Activated naive CD8-positive, alpha-beta T cell treated with anti-CD3 and anti-CD28 coated beads for 36 hours (primary cell): ENCODE measurements around the gene ARL14. TPM values are rescaled to one million over a fixed set of nuclear protein-coding genes. Genes with fewer than 3 reads are reported as not detected.

Source experiments
- DNase-seq: peaks from one replicate; pipeline ENCODE4 v3.0.0; 2021
- H3K27ac Mint-ChIP-seq: one replicate; pipeline ENCODE4 v1.8.0; 2022; ENCODE audit warnings: mild to moderate bottlenecking, moderate library complexity, mixed read lengths
- H3K27me3 Mint-ChIP-seq: one replicate; pipeline ENCODE4 v1.8.0; 2022; ENCODE audit warnings: mild to moderate bottlenecking, mixed read lengths
- H3K36me3 Mint-ChIP-seq: one replicate; pipeline ENCODE4 v1.8.0; 2021; ENCODE audit warnings: mild to moderate bottlenecking, mixed read lengths
- H3K4me1 Mint-ChIP-seq: one replicate; pipeline ENCODE4 v1.8.0; 2021; ENCODE audit warnings: mixed read lengths
- H3K4me3 Mint-ChIP-seq: one replicate; pipeline ENCODE4 v1.8.0; 2022; ENCODE audit warnings: mild to moderate bottlenecking, moderate library complexity, mixed read lengths
- H3K9me3 Mint-ChIP-seq: one replicate; pipeline ENCODE4 v1.8.0; 2022; ENCODE audit warnings: mixed read lengths
- total RNA-seq, 2 experiments: library from RNA; stranded (reverse); gene quantifications; one replicate each; pipeline ENCODE4 v1.2.3, GENCODE V29; 2021

ARL14 gene
- not detected for total RNA-seq

DNA sequence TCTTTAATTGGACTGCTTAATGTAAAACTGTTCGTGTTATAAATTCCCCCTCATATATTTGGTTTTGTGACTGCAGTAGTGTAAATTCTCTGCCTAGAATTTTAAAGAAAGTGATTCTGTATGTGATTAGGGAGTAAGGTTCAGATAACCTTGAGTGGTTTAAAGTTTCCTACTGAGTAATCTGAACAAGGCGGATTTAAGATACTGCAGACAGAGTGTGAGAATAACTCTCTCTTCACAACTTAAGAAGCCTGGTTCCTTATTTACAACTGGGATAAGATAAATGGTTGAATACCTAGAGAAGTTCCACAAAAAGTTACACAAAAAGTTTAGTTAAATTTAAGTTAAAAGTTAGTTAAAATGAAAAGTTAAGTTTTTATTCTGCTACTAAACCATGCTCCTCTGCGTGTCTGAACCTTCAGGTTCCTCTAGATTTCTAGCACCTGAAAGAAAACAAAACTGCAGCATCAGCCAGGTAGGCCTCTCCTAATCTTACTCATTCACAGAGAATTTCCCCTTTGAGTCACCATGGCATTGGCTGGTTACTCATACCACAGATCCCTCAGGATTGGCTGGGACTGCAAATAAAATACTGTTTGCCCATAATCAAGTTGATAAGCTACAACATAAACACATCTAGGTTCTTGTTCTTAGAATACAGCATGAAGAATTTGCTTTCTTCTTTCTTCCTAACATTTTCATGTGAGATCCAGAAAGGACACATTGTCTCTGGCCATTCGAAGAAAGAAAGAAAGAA, at the start of gene ARL14:
Gene ARL14 (plus strand): TSS at position 614 of the 757 bp plus-strand sequence. CDS start 187 bp downstream, outside the sequence.
- no peaks in the 10 kb centered on the region for H3K36me3 Mint-ChIP-seq
- no peaks in the 10 kb centered on the region for H3K9me3 Mint-ChIP-seq
- H3K27me3 Mint-ChIP-seq, result peaks cover 9% of the 10 kb centered on the region
- no peak for DNase-seq
- no peaks in the 10 kb centered on the region for H3K4me1 Mint-ChIP-seq
- no peak within 1 kb of the TSS for H3K4me3 Mint-ChIP-seq
- no peak within 1 kb of the TSS for H3K27ac Mint-ChIP-seq

DNA sequence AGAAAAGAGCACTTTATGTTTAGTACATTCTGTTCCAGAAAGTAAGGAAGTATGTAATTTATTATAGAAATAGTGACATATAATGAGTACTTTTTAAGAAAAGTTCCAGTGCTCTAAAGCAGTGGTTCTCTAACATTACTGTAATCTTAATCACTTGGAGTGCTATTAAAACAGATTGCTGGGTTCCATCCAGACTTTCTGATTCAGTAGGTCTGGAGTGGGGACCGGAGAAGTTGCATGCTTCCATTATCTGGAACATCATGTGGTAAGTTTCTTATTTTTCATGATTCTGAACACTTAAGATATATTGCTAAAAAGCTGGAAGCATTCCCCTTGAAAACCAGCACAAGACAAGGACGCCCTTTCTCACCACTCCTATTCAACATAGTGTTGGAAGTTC, 47.5 kb upstream of the ARL14 start:
- H3K27me3 Mint-ChIP-seq, result no peaks in the 10 kb centered on the region
- no peak overlapping the region for H3K27ac Mint-ChIP-seq
- H3K4me1 Mint-ChIP-seq, result no peaks in the 10 kb centered on the region
- DNase-seq, result no peak
- no peak overlapping the region for H3K4me3 Mint-ChIP-seq
- no peaks in the 10 kb centered on the region for H3K36me3 Mint-ChIP-seq
- no peaks in the 10 kb centered on the region for H3K9me3 Mint-ChIP-seq

DNA sequence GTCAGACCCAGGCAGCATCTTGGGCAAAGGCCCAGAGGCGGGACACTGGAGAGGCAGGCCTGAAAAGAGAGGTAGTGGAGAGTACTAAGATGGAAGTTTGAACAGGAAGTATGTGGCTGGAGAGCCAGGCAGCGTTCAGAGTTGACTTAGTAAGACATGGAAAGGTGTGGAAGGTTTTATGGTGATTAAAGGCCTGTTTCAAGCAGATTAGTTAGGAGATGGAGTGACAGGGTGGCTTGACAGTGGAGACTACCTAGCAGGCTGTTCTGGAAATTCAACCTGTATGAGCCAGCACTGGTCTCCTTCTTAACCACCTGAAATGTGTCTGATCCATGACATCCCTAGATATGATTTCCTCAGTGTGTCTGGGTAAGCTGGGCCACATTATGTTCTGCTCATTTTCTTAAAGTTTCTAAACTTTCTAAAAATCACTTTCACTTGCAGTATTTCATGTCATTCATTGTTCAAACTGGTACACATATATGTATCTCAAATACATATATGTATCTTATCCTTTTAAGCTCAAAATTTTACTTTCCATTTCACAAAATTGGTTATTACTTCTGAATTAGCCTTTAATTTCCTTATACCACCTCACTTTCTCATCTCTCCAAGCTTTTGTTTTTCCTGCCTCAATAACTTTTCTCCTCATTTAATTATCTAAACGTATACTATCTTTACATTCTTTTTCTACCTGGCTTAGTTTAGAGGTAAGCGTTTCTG, 43.4 kb upstream of the ARL14 start:
- no peaks in the 10 kb centered on the region for H3K9me3 Mint-ChIP-seq
- no peaks in the 10 kb centered on the region for H3K27me3 Mint-ChIP-seq
- H3K27ac Mint-ChIP-seq, result no peak overlapping the region
- H3K36me3 Mint-ChIP-seq, result no peaks in the 10 kb centered on the region
- H3K4me1 Mint-ChIP-seq, result no peaks in the 10 kb centered on the region
- no peak overlapping the region for H3K4me3 Mint-ChIP-seq
- no peak for DNase-seq

DNA sequence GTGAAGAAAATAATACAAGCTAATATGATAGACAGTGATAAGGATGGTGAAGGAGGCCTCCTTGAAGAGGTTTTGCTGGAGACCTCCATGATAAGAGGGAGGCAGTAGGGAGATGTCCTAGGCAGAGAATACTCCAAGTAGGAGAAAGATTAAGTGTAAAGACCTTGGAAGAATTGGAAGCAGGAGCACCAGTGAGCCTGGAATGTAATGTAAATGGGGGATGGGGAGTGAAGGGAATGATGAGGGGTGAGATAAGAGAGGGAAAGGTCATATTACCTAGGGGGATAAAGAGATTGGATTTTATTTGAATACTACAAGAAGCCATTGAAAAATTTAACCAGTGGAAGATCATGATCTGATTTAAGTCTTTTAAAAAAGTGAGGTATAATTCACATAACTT, 41.7 kb upstream of the ARL14 start:
- Mint-ChIP-seq H3K36me3 (no peaks in the 10 kb centered on the region), H3K27me3 (no peaks in the 10 kb centered on the region), H3K9me3 (no peaks in the 10 kb centered on the region), H3K4me3 (no peak overlapping the region), H3K27ac (no peak overlapping the region), H3K4me1 (no peaks in the 10 kb centered on the region)
- no peak for DNase-seq

DNA sequence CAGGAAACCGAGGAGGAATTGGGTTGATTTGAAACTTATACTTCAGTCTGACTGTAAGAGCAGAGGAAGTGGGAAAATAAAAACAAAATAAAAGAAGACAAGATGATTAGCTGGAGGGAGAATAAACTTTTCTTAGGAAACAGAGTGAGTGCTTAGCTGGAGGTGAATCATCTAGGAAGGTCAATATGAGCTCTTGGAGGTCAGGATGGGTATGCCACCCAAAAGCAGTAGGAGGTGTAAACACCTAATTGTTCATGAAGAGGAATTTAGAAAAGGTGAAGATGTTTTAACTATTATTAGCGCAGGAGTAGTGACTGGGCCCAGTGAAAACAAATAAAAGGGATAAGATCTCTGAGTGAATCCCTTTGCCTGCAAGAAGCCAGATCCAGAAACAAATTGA, 39.9 kb upstream of the ARL14 start:
- Mint-ChIP-seq H3K4me3 (no peak overlapping the region), H3K9me3 (no peaks in the 10 kb centered on the region), H3K27ac (no peak overlapping the region), H3K4me1 (no peaks in the 10 kb centered on the region), H3K36me3 (no peaks in the 10 kb centered on the region), H3K27me3 (no peaks in the 10 kb centered on the region)
- no peak for DNase-seq

DNA sequence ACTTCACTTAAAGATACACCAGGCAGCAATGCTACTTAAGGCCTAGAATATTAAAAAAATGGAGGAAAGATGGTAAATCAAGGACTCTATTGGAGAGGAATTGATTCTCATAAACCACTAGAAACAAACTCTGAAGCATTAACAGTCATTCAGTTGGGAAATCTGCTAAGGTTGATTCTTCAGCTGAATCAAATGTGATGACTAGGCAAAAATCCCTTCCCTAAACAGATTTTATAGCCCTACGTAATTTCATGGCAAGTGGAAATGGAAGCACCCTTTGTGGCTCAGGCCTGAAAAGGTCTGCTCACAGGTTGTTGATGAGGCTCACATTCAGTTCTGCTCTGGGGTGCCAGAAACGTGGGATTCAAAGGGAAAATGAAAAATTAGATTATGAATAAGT, 38.8 kb upstream of the ARL14 start:
- Mint-ChIP-seq H3K4me3 (no peak overlapping the region), H3K27ac (no peak overlapping the region), H3K9me3 (no peaks in the 10 kb centered on the region), H3K27me3 (no peaks in the 10 kb centered on the region), H3K36me3 (no peaks in the 10 kb centered on the region), H3K4me1 (no peaks in the 10 kb centered on the region)
- DNase-seq, result no peak

DNA sequence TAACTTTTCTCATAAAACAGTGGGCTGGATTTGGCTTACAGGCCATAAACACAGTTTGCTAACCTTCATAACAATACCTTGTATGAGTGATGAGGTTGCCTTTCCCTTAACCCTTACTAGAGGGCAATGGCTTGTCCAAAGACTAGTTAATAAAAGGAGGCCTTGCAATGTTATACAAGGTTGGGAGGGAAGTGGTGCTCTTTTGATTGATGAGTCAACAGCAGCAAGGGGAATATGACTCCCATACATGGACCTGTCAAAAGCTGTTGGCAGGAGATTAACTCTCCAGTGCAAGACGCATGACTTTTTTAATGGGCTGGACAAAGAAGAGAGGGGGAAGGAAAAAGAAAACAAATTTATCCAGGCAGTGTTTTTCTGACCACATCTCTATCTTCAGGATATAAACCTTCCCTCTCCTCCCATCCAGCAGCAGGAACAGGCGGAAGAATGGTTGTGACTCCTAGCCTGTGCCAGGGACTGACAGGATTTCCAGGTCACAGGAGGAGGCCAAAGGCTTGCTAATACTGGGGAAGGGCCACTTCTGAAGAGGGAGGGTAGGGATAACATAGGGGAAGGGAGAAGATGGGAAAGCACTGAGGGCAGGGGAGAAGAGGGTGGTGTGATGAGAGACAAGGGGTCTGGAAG, 35.2 kb upstream of the ARL14 start:
- Mint-ChIP-seq H3K27ac (no peak overlapping the region), H3K4me3 (no peak overlapping the region)

DNA sequence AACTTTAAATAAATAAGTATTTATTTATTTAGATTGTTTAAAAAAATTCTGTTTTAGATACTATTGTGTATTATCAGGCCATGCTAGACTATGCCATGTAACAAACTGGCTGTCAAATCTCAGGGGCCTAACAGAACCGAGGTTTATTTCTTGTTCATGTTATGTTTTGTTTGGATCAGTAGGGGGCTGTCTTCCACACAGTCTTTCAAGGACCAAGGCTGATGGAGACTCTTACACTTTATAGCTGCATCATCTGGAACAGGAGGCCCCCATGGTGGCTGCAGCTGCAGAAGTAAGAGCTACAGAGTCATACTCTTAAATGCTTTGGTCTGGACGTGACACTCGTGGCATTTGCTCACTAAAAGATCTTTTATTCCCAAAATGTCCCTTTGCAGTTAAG, 33.0 kb upstream of the ARL14 start:
- Mint-ChIP-seq H3K4me1 (no peaks in the 10 kb centered on the region), H3K9me3 (no peaks in the 10 kb centered on the region), H3K27me3 (no peaks in the 10 kb centered on the region), H3K36me3 (no peaks in the 10 kb centered on the region), H3K4me3 (no peak overlapping the region), H3K27ac (no peak overlapping the region)
- DNase-seq, result no peak

More for the DNA sequence above, 35.2 kb upstream of the ARL14 start:
- DNase-seq, result no peak
- Mint-ChIP-seq H3K36me3 (no peaks in the 10 kb centered on the region), H3K9me3 (no peaks in the 10 kb centered on the region), H3K27me3 (no peaks in the 10 kb centered on the region), H3K4me1 (no peaks in the 10 kb centered on the region)

DNA sequence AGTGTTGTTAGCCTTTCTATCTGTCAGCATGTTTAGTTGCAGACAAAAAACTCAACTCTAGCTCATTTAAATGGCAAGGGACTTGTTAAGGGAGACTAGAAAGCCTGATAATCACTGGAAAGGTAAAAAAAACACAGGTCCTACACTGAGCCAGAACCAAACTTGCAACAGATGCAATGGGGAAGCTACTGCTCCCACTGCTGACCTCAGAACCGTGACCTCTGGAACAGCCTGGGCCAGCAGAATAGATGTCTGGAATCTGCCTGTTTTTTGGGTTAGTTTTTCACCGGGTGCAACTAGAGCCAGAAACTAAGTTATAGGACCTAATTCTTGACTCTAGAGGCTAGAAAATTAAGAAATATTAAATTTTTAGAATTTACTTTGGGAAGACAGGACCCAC, 32.5 kb upstream of the ARL14 start:
- Mint-ChIP-seq H3K36me3 (no peaks in the 10 kb centered on the region), H3K9me3 (no peaks in the 10 kb centered on the region), H3K4me3 (no peak overlapping the region)

DNA sequence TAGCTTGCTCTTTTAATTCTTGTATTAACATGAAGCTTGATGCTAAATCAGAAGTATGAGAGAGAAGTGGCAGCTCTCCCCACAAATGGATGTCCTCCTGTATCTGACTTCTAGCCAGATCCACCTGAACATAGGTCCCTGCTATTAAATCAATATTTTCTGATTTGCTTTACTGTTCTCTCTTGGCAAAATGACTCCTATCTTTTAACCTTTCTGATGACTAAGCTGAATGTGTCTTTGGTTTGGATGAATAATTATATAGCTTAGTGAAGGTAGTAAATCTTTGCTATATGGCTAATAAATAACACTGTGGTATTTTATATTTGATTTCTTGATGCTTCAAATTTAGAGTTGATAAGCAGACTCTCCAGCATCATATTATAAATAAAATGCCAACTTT, 28.3 kb upstream of the ARL14 start:
- Mint-ChIP-seq H3K4me1 (no peaks in the 10 kb centered on the region), H3K36me3 (no peaks in the 10 kb centered on the region), H3K27me3 (no peaks in the 10 kb centered on the region), H3K4me3 (no peak overlapping the region), H3K27ac (no peak overlapping the region), H3K9me3 (no peaks in the 10 kb centered on the region)
- DNase-seq, result no peak

More for the DNA sequence above, 32.5 kb upstream of the ARL14 start:
- no peak overlapping the region for H3K27ac Mint-ChIP-seq
- H3K27me3 Mint-ChIP-seq, result no peaks in the 10 kb centered on the region
- no peak for DNase-seq
- no peaks in the 10 kb centered on the region for H3K4me1 Mint-ChIP-seq

DNA sequence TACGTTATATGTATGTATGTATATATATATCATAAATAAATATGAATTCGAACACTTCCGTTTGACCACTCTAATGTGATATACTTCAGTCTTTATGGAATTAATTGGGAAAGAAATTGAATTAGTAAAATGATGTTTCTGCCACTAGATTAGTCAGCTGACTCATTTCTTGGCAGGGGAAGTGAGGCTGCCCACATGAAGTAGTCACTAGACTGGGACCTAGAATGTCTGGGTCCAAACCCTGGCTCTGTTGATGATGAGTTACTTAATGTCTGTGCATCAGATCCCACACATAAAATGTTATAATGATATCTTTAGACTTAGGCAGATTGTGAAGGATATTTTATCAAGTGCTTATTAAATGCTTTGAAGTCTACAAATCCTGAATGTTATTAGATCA, 27.4 kb upstream of the ARL14 start:
- H3K36me3 Mint-ChIP-seq, result no peaks in the 10 kb centered on the region
- no peak overlapping the region for H3K4me3 Mint-ChIP-seq
- no peaks in the 10 kb centered on the region for H3K27me3 Mint-ChIP-seq
- no peak overlapping the region for H3K27ac Mint-ChIP-seq
- H3K4me1 Mint-ChIP-seq, result no peaks in the 10 kb centered on the region
- no peaks in the 10 kb centered on the region for H3K9me3 Mint-ChIP-seq
- no peak for DNase-seq

DNA sequence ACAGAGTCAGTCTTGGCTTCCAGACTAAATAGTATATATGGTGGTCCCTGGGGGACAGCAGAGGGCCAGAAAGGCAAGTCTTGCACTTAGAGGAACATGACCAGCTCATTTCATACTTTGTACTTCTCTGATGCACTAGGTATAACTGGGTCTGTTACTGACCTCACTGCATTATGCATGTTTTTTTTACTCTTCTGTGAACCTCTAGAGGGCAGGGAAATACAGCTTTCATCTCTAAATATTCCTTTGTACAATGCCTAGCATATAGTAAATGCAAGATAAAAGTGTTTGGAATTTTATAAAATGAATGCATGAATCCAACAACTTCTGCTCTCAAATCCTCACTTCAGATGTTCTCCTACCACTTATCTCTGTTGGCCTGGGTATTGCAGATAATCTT, 23.4 kb upstream of the ARL14 start:
- Mint-ChIP-seq H3K27me3 (no peaks in the 10 kb centered on the region), H3K4me3 (no peak overlapping the region), H3K27ac (no peak overlapping the region), H3K36me3 (no peaks in the 10 kb centered on the region), H3K9me3 (peaks cover 1% of the 10 kb centered on the region), H3K4me1 (no peaks in the 10 kb centered on the region)
- no peak for DNase-seq

DNA sequence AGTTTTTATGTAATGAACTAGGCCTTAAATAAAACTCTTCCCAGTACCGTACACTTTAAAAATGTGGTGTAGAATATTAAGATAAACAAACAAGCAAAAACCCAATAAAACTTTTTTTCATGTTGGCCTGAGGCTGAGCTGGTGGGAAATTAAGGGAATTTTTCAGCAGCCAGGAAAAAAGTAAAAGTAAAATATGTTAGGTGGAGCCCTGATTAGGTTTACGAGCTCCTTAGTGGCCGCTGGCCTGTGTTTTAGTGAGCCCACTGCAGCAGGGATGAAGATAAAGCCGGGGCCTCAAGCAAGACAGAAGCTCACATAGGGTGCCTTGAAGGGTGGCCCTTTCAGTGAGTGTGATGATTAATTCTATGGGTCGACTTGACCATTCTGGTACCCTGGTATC, 16.1 kb upstream of the ARL14 start:
- Mint-ChIP-seq H3K9me3 (peaks cover 1% of the 10 kb centered on the region), H3K27ac (no peak overlapping the region), H3K4me3 (no peak overlapping the region), H3K27me3 (no peaks in the 10 kb centered on the region), H3K36me3 (no peaks in the 10 kb centered on the region), H3K4me1 (peaks cover 2% of the 10 kb centered on the region)
- no peak for DNase-seq

DNA sequence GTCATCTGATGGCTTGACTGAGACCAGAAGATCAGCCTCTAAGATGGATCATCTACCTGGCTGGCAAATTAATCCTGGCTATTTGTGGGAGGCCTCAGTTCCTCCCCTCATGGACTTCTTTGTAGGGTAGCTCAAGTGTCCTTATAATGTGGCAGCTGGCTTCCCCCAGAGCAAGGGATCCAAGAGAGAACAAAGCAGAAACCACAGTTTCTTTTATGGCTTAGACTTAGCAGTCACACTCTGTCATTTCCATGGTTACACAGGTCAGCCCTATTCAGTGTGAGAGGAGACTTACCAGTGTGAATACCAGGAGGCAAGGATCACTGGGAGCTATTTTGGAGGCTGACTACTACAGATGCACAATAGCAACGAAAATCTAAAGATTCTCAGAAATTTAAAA, 15.3 kb upstream of the ARL14 start:
- no peaks in the 10 kb centered on the region for H3K36me3 Mint-ChIP-seq
- no peak overlapping the region for H3K27ac Mint-ChIP-seq
- peaks cover 1% of the 10 kb centered on the region for H3K9me3 Mint-ChIP-seq
- no peak for DNase-seq
- peaks cover 5% of the 10 kb centered on the region for H3K4me1 Mint-ChIP-seq
- no peaks in the 10 kb centered on the region for H3K27me3 Mint-ChIP-seq
- H3K4me3 Mint-ChIP-seq, result no peak overlapping the region

DNA sequence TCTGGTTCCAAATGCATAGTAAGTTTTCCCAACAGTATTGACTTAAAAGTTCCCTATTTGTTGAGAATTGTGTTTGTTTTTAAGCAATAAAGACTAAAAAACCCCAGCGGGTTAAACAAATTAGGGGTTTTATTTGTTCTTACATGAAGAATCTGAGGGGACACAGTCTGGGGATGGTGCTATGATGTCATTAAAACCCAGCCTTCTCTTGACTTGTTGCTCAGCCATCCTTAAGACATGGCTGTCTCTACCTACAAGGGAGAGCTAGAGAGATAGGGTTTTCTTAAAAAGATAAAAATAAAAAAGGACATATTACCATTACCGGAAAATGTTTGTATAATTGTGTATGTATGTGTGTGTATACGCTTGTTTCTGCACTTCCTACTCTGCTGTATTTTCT, 11.7 kb upstream of the ARL14 start:
- peaks cover 5% of the 10 kb centered on the region for H3K4me1 Mint-ChIP-seq
- no peak for DNase-seq
- H3K9me3 Mint-ChIP-seq, result no peaks in the 10 kb centered on the region
- H3K36me3 Mint-ChIP-seq, result no peaks in the 10 kb centered on the region
- H3K4me3 Mint-ChIP-seq, result no peak overlapping the region
- peaks cover 7% of the 10 kb centered on the region for H3K27me3 Mint-ChIP-seq
- no peak overlapping the region for H3K27ac Mint-ChIP-seq
